ENCODE measurements around the gene CHD3.

CHD3 gene

GRCh38 chr17:7903154-7904103, 14.8 kb downstream of the CHD3 start:
- DNase-seq: peak; percentile 94

GRCh38 chr17:7909089-7909488, 20.5 kb downstream of the CHD3 start:
- no peak for DNase-seq

GRCh38 chr17:7910281-7910680, 21.7 kb downstream of the CHD3 start:
- DNase-seq: no peak

GRCh38 chr17:7910711-7911110, 22.1 kb downstream of the CHD3 start:
- no peak for DNase-seq

GRCh38 chr17:7911116-7911515, 22.5 kb downstream of the CHD3 start:
- no peak for DNase-seq

- peak; percentile 50 for DNase-seq
These were observed 24.4 kb downstream of the CHD3 start for GRCh38 chr17:7912927-7913524.

GRCh38 chr17:7915179-7915610, 26.6 kb downstream of the CHD3 start:
- no peak for DNase-seq

- DNase-seq: peak; percentile 99
These were observed 27.2 kb downstream of the CHD3 start, which contains the start of gene RNF227 for GRCh38 chr17:7915611-7916384. Gene RNF227 (minus strand): TSS chr17:7916289. CDS start chr17:7916195, 94 bp downstream.

GRCh38 chr17:7916385-7916682, 27.7 kb downstream of the CHD3 start:
- DNase-seq: peak; percentile 58

GRCh38 chr17:7916808-7917207, 28.2 kb downstream of the CHD3 start:
- DNase-seq: no peak

GRCh38 chr17:7922269-7922844, 33.8 kb downstream of the CHD3 start:
- DNase-seq: no peak

GRCh38 chr17:7922845-7923628, 34.4 kb downstream of the CHD3 start:
- peak; percentile 67 for DNase-seq

- DNase-seq: no peak
These were observed 39.0 kb downstream of the CHD3 start for GRCh38 chr17:7927596-7927995.

- DNase-seq: no peak
These were observed 40.8 kb downstream of the CHD3 start, which contains the start of gene KCNAB3 for GRCh38 chr17:7929158-7930023. Gene KCNAB3 (minus strand): TSS chr17:7929856. CDS start chr17:7929435, 421 bp downstream.

- DNase-seq: no peak
These were observed 42.4 kb downstream of the CHD3 start for GRCh38 chr17:7930841-7931631.

- peak; percentile 97 for DNase-seq
These were observed 43.3 kb downstream of the CHD3 start, which contains the start of the genes CNTROB and TRAPPC1 for GRCh38 chr17:7931709-7932482. Gene CNTROB (plus strand): TSS chr17:7932206. CDS start chr17:7933080, 874 bp downstream. Gene TRAPPC1 (minus strand): TSS chr17:7931946. CDS start chr17:7931829, 117 bp downstream.

GRCh38 chr17:7932483-7932891, 43.9 kb downstream of the CHD3 start:
- peak; percentile 37 for DNase-seq

GRCh38 chr17:7932949-7933348, 44.4 kb downstream of the CHD3 start:
- peak; percentile 39 for DNase-seq

- no peak for DNase-seq
These were observed 47.3 kb downstream of the CHD3 start for GRCh38 chr17:7935859-7936258.

Data from DMS79 treated with DMSO at 0.1 percent for 48 hours (cell line).